Retinal pigment epithelial cell (primary cell): Measurements from ENCODE around the gene ZC3H12C.

Source experiments
- DNase-seq: peaks from one replicate; pipeline ENCODE4 v3.0.0-alpha.2; 2010; ENCODE audit warnings: low read depth
- H3K4me3 ChIP-seq: 2 replicates; pipeline ENCODE4 v1.5.1; 2011; ENCODE audit warnings: mild to moderate bottlenecking, low read length, control low read depth, moderate library complexity
- CTCF ChIP-seq: conservative IDR thresholded peaks from 2 replicates; pipeline ENCODE4 v1.5.1; 2011; ENCODE audit warnings: low read depth, low read length, control low read depth, inconsistent platforms

ZC3H12C gene

GRCh38 chr11:110130642-110131238 is 37.5 kb downstream of the ZC3H12C start:
- DNase-seq = peak; percentile 69
- H3K4me3 ChIP-seq = no peak overlapping the region

DNA sequence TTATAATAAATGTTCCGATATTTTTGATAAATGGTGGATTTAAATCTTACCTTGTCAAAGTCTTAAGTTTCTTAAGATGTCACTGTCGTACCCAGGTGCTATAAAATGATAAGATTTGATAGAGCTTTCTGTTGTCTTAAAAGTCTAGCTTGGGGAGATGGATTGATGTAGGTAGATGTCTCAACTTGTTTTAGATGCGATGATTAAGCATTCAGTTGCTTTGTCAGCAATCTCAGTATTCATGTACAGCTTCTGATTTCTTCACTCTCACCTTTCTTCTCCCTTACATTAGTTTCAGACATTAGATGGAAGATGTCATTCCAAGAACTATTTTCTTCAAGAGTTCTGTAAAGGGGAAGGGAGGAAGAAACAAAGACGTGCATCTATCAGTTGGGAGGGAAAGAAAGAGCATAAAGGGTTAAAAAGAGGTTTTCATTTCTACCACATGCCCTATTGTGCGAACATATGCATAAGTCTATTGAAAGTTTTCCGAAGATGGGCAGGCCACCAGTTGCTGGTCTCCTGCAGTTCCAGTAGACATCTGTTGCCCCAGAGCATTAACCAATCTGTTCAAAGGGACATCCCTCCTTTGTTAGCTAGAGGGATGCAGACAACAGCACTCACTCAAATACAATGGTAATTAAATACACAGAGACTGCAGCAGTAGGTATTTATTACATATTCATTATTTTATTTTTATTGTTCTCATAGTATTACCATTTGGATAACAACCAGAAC is 38.4 kb downstream of the ZC3H12C start:
- no peak overlapping the region for H3K4me3 ChIP-seq
- no peak for DNase-seq
- no peak for TF ChIP-seq CTCF

More at GRCh38 chr11:110130642-110131238, 37.5 kb downstream of the ZC3H12C start:
- TF ChIP-seq CTCF = no peak

DNA sequence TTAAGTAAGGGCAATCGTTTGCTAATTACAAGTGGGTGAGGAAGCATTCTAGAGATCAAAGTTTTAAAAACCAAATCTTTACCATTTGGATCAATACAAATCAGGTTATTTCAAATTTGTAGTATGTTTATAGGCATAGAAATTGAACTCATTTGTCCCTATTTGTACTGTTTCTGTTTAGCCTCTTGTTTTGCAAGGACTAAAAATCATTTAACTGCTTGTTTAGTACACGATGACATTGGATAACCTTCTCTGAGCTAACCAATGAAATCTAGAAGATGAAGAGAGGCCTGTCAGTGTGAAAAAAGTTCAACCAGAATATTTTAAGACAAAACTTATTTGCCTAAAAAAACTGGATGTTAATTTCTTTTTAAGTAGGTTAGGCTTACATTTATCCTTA is 40.0 kb downstream of the ZC3H12C start:
- DNase-seq = no peak
- TF ChIP-seq CTCF = no peak
- no peak overlapping the region for H3K4me3 ChIP-seq

- H3K4me3 ChIP-seq = no peak overlapping the region
- peak; percentile 41 for DNase-seq
- no peak for TF ChIP-seq CTCF
These were observed 40.9 kb downstream of the ZC3H12C start for GRCh38 chr11:110134110-110134509.

DNA sequence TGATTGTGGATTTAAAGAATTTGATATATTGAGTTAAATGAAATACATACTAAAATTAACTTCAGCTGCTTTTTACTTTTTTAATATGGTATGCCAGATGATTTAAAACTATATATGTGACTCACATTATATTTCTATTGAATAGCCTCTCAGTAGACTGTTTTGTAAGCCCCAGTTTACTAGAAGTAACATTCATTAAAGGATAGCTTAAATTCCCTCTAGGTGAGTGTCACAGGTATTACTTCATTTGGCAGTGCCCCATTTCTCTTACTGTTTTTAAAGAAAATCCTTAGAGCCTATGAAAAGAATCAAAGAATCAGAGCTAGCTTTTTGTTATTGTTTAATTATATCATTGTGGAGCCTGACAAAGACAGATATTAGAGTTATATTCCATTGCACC is 48.6 kb downstream of the ZC3H12C start:
- DNase-seq = no peak
- H3K4me3 ChIP-seq = no peak overlapping the region
- TF ChIP-seq CTCF = no peak

DNA sequence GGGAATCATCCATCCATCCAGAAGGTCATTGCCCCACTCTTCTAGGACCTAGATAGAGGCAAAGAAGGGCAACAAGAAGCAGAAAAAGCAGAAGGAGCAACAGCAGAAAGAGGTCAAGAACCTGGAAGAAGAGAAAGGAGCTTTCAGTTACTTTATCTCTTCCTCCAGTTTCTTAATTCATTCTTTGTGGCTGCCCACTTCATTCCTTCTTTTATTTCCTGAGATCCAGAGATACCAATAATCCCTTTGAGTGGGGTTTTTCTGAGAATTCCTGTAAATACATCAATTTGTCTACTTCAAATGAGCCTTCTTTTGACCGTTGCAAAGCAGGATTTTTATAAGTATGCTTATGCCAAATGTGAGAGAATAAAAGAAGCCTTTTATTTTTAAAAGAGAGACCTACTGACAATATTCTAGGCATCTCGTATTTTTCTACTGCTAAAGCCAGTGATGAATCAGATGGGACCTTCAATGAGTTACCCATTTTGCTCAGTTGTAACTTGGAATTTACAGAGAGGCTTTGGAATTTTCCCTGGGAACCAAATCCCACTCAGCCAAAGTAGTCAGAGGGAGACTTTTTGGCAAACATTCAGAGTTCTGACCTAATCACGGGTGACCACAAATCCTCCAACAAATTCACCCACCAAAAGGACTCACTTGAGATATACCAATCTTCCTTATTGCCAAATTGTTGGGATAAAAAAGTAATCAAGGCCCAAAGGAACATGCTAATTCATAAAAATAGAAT is 54.9 kb downstream of the ZC3H12C start:
- no peak overlapping the region for H3K4me3 ChIP-seq
- DNase-seq = peak; percentile 72
- no peak for TF ChIP-seq CTCF
